Activated naive CD4-positive, alpha-beta T cell treated with anti-CD3 and anti-CD28 coated beads for 36 hours (primary cell): Measurements from ENCODE around the gene BTC. TPM values are rescaled to one million over a fixed set of nuclear protein-coding genes. Genes with fewer than 3 reads are reported as not detected.
"Not testable (repeated sequence)": the region's sequence is repeated elsewhere in the genome, so short reads cannot be mapped to it uniquely, and the experiment has no call there.

Experiments used
- CTCF ChIA-PET: fragments of 350-600 bp; sonication (Branson Sonifier 250); formaldehyde crosslinking; loops from one replicate; lab custom pipeline; 2021; ENCODE audit warnings: antibody characterized with exemption; lab: Charles Lee
- DNase-seq: peaks from one replicate; pipeline ENCODE4 v3.0.0-alpha.2; 2020
- H3K27ac Mint-ChIP-seq: one replicate; pipeline ENCODE4 v1.8.0; 2021; ENCODE audit warnings: mild to moderate bottlenecking, mixed read lengths
- H3K27me3 Mint-ChIP-seq: one replicate; pipeline ENCODE4 v1.8.0; 2021; ENCODE audit warnings: low read depth, mixed read lengths
- H3K36me3 Mint-ChIP-seq: one replicate; pipeline ENCODE4 v1.8.0; 2021; ENCODE audit warnings: low read depth, mixed read lengths
- H3K4me1 Mint-ChIP-seq: one replicate; pipeline ENCODE4 v1.8.0; 2021; ENCODE audit warnings: low read depth, mixed read lengths
- H3K4me3 Mint-ChIP-seq: one replicate; pipeline ENCODE4 v1.8.0; 2021; ENCODE audit warnings: mild to moderate bottlenecking, moderate library complexity, mixed read lengths
- H3K9me3 Mint-ChIP-seq: one replicate; pipeline ENCODE4 v1.8.0; 2021; ENCODE audit warnings: mixed read lengths
- intact Hi-C: fragments of 100-400 bp; cut with micrococcal nuclease; formaldehyde crosslinking; loops from one replicate; pipeline ENCODE4 v1.15.1; 2023
- total RNA-seq, 2 experiments: library from RNA; stranded (reverse); gene quantifications; one replicate each; pipeline ENCODE4 v1.2.3, GENCODE V29; 2021

BTC gene, protein sequence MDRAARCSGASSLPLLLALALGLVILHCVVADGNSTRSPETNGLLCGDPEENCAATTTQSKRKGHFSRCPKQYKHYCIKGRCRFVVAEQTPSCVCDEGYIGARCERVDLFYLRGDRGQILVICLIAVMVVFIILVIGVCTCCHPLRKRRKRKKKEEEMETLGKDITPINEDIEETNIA
- not detected for total RNA-seq

DNA sequence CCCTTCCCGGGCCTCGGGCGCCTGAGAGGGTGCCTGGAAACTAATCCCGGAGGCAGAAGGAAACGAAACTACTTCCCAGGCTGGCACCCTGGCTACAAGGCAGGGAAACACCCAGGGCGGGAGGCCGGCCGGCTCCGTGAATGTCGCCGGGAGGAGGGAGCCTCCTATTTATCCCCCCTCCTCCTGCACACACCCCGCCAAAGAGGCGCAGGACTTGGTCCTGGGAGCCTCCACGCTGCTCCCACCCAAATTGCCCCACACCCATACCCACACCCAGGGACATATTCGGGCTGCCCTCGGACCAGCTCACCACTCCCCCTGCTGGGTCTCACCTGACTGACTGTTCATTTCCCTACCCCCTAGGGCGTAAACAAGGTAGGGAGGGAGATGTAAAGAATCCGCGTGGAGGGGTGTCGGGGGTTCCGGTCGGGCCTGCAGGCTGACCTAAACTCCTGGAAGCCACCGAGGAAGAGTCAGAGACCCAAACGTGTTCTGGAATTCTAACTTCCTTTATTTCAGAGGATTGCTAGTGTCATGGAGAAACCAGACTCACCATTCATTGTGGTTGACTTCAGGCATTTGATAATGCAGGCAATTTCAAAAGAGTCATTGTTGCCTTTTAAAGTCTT is at the start of gene BTC:
Gene BTC, minus strand, starts transcription at position 142 of the 629 bp plus-strand sequence. CDS start 198 bp downstream, outside the sequence.
- Mint-ChIP-seq H3K4me3 (peak within 1 kb of the TSS; percentile 12), H3K36me3 (no peaks in the 10 kb centered on the region), H3K27me3 (peaks cover 49% of the 10 kb centered on the region), H3K9me3 (no peaks in the 10 kb centered on the region), H3K4me1 (peaks cover 2% of the 10 kb centered on the region), H3K27ac (no peak within 1 kb of the TSS)
- intact Hi-C loops, result no loop called here
- peak; percentile 15 for DNase-seq
- CTCF ChIA-PET, result interaction anchor here (0.9 to 1.0 kb wide), 2 partner anchors 18 to 171 kb away, joined by 3 read pairs; no protein-coding TSS in a partner anchor

DNA sequence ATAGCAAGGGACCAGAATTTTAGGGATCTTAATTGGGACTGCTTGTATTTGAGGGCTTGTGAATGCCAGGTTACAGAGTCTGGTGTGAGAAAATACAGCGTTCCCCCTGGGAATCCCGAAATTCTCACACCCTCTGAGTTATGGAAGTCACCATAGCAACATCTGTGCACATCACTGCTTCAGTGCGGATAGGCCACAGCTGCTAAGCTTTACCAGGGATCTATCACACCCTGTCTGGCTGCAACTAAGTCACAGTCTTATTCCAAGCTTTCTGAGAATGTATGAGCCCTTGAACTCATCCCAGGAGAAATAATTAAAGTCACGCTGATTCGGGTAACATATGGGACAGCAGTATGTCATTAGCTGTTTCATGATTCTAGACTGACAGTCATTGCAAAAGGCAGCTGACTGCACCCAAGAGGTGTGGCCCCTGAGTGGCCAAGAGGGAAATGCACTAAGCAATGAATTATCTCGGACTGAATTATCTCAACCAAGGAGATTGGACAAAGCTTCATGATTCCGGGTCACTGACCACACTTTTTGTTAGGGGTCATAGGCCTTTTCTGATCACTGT is 46.7 kb upstream of the BTC start:
- H3K4me1 Mint-ChIP-seq, result no peaks in the 10 kb centered on the region
- no peak overlapping the region for H3K27ac Mint-ChIP-seq
- no peaks in the 10 kb centered on the region for H3K36me3 Mint-ChIP-seq
- no peak overlapping the region for H3K4me3 Mint-ChIP-seq
- CTCF ChIA-PET, result no interaction called here
- intact Hi-C loops, result no loop called here
- H3K27me3 Mint-ChIP-seq, result peaks cover 3% of the 10 kb centered on the region
- DNase-seq, result no peak
- H3K9me3 Mint-ChIP-seq, result no peaks in the 10 kb centered on the region

DNA sequence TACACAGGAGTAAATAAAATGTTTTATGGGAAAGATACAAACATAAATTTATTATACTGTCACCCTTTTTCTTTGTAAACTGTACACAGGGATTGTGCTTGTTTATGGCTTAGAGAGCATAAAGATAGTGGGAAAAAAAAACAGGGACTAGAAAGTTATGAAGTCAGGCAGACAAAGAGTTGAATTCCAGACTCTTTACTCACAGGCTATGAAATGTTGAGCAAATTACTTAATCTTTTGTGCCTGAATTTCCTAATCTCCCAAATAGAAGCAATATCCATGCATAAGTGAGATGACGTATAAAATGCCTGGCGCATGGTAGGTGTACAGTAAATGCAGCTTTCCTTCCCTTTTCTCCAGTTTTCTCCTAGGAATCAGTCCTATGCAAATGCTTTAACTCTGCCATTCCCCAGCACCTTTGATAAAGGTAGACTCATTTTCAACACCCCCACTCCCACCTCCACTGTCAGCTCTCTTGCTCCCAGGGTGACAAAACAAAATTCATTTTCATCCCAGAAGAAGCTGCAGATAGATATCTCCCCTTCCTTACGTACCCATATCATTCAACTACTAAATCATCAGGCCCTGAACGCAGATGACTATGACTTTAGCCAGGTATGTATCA is 44.5 kb upstream of the BTC start:
- intact Hi-C loops, result no loop called here
- H3K4me1 Mint-ChIP-seq, result no peaks in the 10 kb centered on the region
- no peak overlapping the region for H3K27ac Mint-ChIP-seq
- H3K27me3 Mint-ChIP-seq, result peaks cover 3% of the 10 kb centered on the region
- H3K36me3 Mint-ChIP-seq, result no peaks in the 10 kb centered on the region
- no peaks in the 10 kb centered on the region for H3K9me3 Mint-ChIP-seq
- CTCF ChIA-PET, result no interaction called here
- H3K4me3 Mint-ChIP-seq, result no peak overlapping the region
- DNase-seq, result no peak

DNA sequence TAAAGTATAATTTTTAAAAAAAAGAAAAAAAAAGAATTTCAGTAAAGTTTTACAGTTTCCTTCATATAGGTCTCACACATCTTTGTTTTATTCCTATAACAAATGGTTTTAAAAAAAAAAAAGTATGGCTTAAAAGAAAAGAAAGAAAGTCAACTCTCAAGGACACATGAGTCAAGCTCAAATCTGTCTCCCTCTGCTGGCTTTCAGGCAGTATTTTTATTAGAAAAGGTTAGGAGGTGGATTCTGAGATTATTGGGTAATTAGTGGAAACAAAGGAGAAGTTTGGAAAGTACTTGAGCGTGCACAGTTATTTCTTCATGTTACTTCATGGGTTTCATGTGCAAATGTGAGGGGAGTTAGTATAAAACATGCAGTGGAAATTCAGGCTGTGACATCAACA is 36.6 kb upstream of the BTC start:
- Mint-ChIP-seq H3K9me3 (peaks cover 9% of the 10 kb centered on the region), H3K27ac (no peak overlapping the region), H3K27me3 (no peaks in the 10 kb centered on the region), H3K4me3 (no peak overlapping the region), H3K36me3 (no peaks in the 10 kb centered on the region), H3K4me1 (no peaks in the 10 kb centered on the region)
- intact Hi-C loops, result no loop called here
- DNase-seq, result no peak
- CTCF ChIA-PET, result interaction anchor here (0.6 kb wide), 1 partner anchor 576 kb away, joined by 3 read pairs; no protein-coding TSS in a partner anchor

DNA sequence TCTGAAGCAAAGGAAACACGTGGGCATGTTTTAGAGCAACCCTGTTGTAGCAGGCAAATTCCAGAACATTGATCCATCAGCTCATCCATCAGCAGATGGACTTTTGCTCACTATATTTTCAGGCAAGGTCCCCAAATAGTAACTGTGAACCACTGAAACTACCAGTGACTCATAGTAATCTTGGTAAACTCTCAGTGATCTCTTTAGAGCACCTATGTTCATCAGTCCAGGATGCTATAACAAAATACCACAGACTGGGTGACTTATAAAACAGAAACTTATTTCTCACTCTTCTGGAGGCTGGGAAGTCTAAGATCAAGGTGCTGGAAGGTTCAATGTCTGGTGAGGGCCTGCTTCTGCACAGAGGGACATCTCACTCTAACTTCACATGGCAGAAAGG is 28.9 kb upstream of the BTC start:
- intact Hi-C loops, result no loop called here
- H3K27ac Mint-ChIP-seq, result no peak overlapping the region
- CTCF ChIA-PET, result no interaction called here
- peaks cover 7% of the 10 kb centered on the region for H3K27me3 Mint-ChIP-seq
- H3K9me3 Mint-ChIP-seq, result no peaks in the 10 kb centered on the region
- no peak for DNase-seq
- no peak overlapping the region for H3K4me3 Mint-ChIP-seq
- no peaks in the 10 kb centered on the region for H3K4me1 Mint-ChIP-seq
- no peaks in the 10 kb centered on the region for H3K36me3 Mint-ChIP-seq

DNA sequence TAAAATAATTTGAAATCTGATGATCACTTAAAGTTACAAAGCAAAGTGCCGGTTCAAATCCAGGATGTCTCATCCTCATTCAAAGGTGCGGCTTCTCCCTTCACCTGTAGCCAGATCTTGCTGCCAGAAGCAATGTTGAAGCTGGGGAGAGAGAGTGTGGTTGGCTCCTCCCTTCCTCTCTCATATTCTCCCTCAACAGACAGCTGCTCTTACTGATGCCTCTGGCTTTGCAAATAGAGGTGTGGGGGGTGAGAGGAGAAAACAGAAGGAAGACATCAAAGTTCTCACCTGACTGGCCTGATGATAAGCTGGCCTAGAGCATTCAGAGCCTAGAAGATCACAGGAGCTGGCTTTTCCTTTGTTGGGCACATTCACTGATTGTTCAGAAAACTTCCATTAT is 28.3 kb upstream of the BTC start:
- no peak overlapping the region for H3K27ac Mint-ChIP-seq
- no peaks in the 10 kb centered on the region for H3K4me1 Mint-ChIP-seq
- H3K27me3 Mint-ChIP-seq, result peaks cover 7% of the 10 kb centered on the region
- DNase-seq, result no peak
- no peaks in the 10 kb centered on the region for H3K9me3 Mint-ChIP-seq
- CTCF ChIA-PET, result no interaction called here
- H3K36me3 Mint-ChIP-seq, result no peaks in the 10 kb centered on the region
- no peak overlapping the region for H3K4me3 Mint-ChIP-seq
- intact Hi-C loops, result no loop called here

DNA sequence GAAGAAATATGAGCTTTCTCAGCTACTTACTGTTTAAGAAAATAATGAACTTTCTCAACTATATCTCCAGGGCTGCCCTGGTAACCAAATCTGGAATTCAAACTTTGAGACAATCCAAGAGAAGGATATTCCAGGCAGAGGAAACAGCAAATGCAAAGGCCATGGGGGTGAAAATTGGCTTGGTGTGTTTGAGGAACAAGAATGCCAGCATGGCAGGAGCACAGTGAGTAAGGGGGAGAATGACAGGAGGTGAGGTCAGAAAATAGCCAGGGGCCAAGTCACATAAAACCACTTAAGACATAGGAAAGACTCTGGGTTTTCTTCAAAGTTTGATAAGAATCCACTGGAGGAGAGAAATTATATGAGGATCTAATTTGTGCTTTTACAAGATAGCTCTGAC is 27.2 kb upstream of the BTC start:
- H3K9me3 Mint-ChIP-seq, result no peaks in the 10 kb centered on the region
- no peak overlapping the region for H3K4me3 Mint-ChIP-seq
- peaks cover 7% of the 10 kb centered on the region for H3K27me3 Mint-ChIP-seq
- no peaks in the 10 kb centered on the region for H3K36me3 Mint-ChIP-seq
- no peaks in the 10 kb centered on the region for H3K4me1 Mint-ChIP-seq
- intact Hi-C loops, result no loop called here
- no peak overlapping the region for H3K27ac Mint-ChIP-seq
- CTCF ChIA-PET, result no interaction called here
- DNase-seq, result no peak

DNA sequence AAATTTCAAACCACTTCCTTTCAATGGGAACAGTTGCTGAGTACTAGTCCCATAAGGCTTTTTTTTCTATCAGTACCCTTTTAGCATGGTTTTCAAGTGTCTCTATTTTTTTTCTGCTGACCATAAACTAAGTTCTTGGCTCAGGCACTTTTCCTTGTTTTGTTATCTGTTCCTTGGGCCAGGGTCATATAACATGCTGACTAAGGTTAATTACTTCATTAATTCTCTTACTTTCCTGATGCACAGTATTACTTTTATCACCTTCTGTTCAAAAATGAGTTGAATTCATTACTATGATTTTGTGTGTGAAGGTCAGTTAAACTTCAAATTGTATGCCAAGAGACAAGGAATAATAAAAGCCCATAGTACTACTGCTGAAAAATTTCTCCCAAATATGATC is 19.7 kb upstream of the BTC start:
- H3K4me3 Mint-ChIP-seq, result no peak overlapping the region
- CTCF ChIA-PET, result no interaction called here
- intact Hi-C loops, result no loop called here
- peaks cover 6% of the 10 kb centered on the region for H3K27me3 Mint-ChIP-seq
- no peaks in the 10 kb centered on the region for H3K9me3 Mint-ChIP-seq
- no peak overlapping the region for H3K27ac Mint-ChIP-seq
- no peaks in the 10 kb centered on the region for H3K36me3 Mint-ChIP-seq
- H3K4me1 Mint-ChIP-seq, result no peaks in the 10 kb centered on the region
- DNase-seq, result no peak

DNA sequence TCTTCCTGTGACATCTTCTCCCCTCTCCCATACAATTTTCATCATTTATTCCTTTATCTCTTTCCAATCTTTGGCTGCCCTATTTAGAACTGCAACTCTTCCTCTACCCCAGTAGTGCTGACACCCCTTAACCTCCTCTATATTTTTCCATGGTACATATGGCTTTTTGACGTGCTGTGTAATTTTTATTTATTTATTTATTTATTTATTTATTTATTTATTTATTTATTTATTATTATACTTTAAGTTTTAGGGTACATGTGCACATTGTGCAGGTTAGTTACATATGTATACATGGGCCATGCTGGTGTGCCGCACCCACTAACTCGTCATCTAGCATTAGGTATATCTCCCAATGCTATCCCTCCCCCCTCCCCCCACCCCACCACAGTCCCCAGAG is 17.7 kb upstream of the BTC start:
- H3K36me3 Mint-ChIP-seq, CTCF ChIA-PET, intact Hi-C loops, H3K4me3 Mint-ChIP-seq, H3K27me3 Mint-ChIP-seq, H3K9me3 Mint-ChIP-seq, H3K27ac Mint-ChIP-seq, H3K4me1 Mint-ChIP-seq, DNase-seq: not testable (repeated sequence)

DNA sequence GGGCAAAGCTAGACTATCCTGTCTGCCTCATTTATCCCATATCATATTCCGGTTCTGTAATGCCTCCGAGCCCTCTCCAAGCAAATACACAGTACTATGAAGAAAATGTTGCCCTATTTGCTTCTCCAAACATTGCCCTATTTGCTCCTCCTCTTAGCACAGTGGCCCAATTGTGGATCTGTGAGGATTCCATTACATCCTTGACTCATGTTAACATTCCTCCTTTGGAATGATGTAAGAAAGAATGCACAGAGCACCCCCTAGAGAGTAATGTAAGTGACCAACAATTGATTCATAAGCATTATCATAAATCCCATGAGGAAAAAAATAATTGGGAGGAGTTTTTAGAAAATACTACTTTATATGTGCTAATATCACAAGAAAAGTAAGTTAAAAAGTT is 11.3 kb upstream of the BTC start:
- DNase-seq, result no peak
- intact Hi-C loops, result no loop called here
- Mint-ChIP-seq H3K4me1 (no peaks in the 10 kb centered on the region), H3K36me3 (no peaks in the 10 kb centered on the region), H3K27me3 (peaks cover 8% of the 10 kb centered on the region), H3K4me3 (no peak overlapping the region), H3K27ac (no peak overlapping the region), H3K9me3 (no peaks in the 10 kb centered on the region)
- CTCF ChIA-PET, result no interaction called here

DNA sequence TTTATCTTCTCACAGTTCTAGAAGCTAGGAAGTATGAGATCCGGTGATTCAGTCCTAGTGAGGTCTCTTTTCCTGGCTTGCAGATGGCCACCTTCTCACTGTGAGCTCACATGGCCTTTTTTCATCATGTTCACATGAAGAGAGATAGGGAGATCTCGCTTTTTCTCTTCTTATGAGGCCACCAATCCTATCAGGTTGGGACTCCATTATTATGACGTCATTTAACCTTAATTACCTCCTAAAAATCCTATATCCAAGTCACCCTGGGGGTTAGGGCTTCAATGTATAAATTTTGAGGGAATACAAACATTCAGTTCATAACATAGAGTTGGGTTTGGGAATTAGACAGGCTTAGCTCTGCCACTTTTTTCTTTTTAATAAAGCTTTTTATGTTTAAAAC is 6.0 kb upstream of the BTC start:
- CTCF ChIA-PET, result interaction anchor here (0.8 kb wide), 1 partner anchor 516 kb away, joined by 3 read pairs; no protein-coding TSS in a partner anchor
- Mint-ChIP-seq H3K4me1 (no peaks in the 10 kb centered on the region), H3K4me3 (no peak overlapping the region), H3K36me3 (no peaks in the 10 kb centered on the region), H3K27ac (no peak overlapping the region), H3K9me3 (no peaks in the 10 kb centered on the region), H3K27me3 (peaks cover 15% of the 10 kb centered on the region)
- no peak for DNase-seq
- intact Hi-C loops, result no loop called here

DNA sequence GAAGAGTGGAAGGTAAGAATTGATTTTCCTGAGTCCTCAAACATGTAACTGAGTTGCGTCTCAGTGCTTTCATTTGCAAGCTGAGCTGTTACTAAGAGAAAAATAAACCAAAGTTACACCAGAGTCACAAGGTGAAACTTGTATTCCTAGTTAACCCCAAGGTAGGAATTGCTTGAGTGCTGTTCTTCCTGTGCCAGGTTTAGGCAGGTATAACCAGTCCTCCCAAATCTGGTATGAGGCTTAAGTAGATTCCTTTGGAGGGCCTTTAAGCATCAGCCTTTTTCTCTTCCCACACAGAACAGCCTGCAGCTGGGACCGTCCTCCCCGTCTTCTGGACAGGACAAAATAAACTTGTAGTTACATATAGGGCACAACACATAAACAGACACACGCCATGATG is 2.3 kb upstream of the BTC start:
- Mint-ChIP-seq H3K27me3 (peaks cover 46% of the 10 kb centered on the region), H3K4me3 (no peak overlapping the region), H3K36me3 (no peaks in the 10 kb centered on the region), H3K4me1 (peaks cover 2% of the 10 kb centered on the region), H3K27ac (no peak overlapping the region), H3K9me3 (no peaks in the 10 kb centered on the region)
- CTCF ChIA-PET, result interaction anchor here (1.2 kb wide), 1 partner anchor 15 kb away, joined by 3 read pairs; no protein-coding TSS in a partner anchor
- no peak for DNase-seq
- intact Hi-C loops, result no loop called here
